Suppressor macrophage treated with lipopolysaccharide for 4 hours (primary cell): ENCODE results near the gene IQCC.
A peak's percentile ranks its signal among the peaks of the same experiment; 100 is the strongest.
"Not testable (repeated sequence)": the region's sequence is repeated elsewhere in the genome, so short reads cannot be mapped to it uniquely, and the experiment has no call there.

Experiments used
- DNase-seq: peaks from one replicate; pipeline ENCODE4 v3.0.0-alpha.2; 2020

IQCC gene

DNA sequence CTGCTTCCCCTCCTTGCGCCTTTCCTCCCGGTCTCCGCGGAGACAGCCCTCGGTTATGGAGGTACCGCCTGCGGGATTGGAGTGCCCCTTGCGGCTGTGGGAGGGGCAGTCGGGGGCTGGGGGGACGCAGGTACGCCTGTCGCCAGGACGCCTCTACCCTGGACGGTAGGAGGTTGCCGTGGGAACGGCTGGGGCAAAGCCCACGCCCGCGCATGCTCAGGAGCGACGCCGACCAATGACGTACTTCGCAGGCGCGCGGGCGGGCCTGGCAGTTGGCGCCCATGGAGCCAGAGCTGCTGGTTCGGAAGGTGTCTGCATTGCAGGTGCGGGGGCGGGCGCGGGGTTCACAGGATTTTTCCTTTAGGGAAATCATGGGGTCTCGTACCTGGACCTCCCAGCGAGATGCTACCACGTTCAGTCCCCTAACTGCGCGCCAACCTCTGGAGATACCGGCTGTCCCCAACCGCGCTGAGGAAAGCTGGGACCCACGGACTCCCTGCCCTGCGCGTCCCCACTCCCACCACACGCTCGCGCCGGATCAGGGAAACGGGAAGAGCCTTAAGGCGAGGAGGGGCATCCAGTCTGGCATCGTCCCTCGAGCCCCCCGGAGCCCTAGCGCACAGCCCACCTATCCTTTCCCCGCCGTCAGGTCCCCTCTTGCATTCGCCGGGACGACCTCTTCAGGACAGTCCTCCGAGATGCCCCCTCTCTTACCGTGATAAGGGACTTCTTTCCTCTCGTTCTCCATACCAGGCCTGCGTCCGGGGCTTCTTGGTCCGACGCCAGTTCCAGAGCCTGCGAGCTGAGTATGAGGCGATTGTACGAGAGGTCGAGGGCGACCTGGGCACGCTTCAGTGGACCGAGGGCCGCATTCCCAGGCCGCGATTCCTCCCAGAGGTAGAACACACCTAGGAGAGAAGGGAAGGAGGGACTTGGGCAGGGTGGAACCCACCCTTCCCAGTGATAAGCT lies at the start of gene IQCC:
Gene IQCC (plus strand): TSS at position 271 of the 970 bp plus-strand sequence. CDS start 11 bp downstream, at position 282.
- peak; percentile 86 for DNase-seq

DNA sequence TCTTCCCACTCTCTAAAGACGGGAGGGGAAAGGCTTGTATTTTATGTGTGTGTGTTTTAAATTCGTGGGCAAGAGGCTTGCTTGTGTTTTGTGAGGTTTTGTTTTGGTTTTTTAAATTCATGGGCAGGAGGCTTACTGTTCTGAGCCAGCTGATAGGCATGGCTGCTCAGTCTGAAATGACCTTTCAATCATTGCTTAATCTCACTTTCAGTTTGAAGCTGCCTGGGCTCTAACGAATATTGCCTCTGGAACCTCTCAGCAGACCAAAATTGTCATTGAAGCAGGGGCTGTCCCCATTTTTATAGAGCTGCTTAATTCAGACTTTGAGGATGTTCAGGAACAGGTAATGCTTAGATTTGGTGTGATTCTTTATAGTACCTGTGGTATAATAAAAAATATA lies 46.3 kb upstream of the IQCC start:
- DNase-seq, result no peak

DNA sequence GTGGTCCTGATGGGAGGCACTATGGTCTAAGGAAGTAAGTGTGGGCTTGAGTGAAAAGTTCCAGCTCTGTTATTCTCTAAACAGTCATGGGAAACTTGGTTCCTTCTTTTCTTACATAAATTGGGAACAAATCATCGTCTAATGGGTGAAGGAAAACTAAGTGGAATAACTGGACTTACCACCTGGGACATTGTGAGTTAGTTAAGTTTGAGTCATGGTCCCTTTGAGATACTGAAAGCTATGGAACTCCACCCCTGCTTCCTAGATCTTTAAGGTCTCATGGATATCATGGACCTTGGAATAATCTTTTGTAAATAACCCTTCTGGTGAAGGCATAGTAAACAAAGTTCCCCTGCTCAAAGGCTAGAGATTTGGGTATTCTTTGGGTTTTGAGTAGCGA lies 42.1 kb upstream of the IQCC start:
- DNase-seq, result no peak

DNA sequence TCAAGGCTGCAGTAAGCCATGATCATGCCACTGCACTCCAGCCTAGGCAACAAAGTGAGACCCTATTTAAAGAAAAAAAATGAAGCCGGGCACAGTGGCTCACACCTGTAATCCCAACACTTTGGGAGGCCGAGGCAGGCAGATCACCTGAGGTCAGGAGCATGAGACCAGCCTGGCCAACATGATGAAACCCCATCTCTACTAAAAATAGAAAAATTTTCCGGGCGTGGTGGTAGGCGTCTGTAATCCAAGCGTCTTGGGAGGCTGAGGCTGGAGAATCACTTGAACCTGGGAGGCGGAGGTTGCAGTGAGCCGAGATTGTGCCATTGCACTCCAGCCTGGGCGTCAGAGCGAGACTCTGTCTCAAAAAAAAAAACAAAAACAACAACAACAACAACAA lies 39.8 kb upstream of the IQCC start:
- DNase-seq, result not testable (repeated sequence)

DNA sequence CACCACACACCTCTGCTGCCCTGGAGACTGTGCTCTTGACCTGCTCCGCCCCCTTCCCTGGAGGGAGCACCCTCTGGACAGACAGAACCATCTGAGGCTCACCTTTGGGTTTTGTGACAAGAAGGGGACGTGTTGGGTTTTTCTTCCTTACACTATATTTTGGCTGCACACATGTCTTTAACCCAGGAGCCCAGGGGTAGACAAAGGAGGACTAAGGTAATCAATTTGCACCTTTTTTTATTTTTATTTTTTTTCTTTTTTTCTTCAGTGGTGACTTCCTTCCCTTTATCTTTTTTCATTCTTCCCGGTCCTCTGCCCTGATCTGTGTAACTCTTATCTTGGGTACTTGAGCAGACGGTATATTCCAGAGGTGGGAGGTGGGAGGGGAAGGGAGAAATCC lies 34.5 kb upstream of the IQCC start:
- no peak for DNase-seq

DNA sequence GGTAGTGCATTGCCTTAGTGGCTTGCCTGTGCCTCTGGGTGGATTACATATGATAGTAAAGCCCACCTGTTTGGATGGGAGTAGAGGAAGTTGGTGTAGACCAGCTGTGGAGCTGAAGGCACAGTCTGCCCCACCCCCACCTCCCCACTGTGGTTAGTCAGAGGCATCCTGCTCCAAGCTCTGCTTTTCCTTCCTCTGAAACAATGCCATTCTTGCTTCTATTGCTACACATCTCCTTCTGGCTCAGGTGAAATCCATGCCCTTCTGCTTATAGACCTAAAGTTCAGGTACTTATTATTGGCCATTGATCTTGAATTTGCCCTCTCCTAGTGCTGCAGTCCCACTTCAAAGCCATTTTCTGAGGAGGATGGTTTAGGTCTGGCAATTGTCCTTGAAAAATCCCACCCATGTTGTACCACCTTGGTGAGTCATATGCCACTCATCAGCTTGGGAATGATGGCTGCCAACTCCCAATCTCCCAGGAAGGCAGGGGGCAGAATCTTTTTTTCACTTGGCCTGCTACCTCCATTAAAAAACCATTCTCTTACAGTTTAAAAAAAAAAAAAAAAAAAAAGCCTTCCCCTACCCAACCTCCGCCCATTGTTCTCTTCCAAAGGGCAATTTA lies 32.7 kb upstream of the IQCC start:
- DNase-seq, result no peak

DNA sequence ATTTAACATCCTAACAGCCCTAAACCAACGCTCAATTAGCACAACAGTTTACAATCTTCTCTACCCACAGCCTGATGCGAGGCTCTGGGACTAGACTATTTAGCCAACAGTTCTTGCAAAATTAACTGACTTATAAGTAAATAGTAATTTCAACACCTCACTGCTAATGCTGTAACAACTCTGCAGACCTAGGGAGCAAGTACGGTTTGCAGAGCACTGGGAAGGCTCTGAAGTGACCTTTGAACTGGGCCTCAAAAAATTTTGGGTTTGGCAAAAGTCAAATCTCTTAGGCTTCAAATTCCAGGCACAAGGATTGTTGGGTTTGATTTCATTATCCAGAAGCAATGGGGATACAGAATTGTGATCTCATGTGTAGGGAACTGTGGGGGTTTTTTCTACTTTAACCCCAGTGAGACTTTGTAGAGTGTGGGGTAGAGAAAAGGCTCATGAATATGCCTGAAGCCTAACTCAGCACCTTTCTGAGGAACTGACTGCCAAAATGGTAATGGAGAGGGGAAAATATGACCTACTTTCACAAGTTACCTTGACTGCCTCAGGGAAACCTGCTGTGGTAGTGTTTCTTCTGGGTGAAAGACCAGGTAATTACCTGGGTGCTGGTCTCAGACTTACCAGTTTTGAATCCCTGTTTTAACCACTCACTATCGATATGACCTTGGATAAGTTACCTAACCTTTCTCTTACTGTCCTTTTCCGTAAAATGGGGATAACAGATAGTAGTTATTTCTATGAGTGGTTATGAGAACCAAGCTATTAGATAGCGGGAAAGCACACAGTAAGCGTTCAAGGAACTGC lies 26.9 kb upstream of the IQCC start:
- DNase-seq, result peak; percentile 46

DNA sequence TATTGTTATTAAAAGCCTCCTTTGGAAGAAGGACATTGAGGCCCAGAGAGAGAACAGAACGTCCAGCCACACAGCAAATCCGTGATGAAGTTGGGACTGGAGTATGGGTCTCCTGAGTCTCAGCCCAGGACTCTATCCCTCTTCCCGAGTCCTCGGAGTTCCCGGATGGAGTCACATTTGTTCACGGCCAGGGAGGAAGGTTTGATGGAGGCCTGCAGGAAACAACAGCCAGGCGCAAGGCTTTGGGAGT lies 26.4 kb upstream of the IQCC start:
- DNase-seq, result no peak

DNA sequence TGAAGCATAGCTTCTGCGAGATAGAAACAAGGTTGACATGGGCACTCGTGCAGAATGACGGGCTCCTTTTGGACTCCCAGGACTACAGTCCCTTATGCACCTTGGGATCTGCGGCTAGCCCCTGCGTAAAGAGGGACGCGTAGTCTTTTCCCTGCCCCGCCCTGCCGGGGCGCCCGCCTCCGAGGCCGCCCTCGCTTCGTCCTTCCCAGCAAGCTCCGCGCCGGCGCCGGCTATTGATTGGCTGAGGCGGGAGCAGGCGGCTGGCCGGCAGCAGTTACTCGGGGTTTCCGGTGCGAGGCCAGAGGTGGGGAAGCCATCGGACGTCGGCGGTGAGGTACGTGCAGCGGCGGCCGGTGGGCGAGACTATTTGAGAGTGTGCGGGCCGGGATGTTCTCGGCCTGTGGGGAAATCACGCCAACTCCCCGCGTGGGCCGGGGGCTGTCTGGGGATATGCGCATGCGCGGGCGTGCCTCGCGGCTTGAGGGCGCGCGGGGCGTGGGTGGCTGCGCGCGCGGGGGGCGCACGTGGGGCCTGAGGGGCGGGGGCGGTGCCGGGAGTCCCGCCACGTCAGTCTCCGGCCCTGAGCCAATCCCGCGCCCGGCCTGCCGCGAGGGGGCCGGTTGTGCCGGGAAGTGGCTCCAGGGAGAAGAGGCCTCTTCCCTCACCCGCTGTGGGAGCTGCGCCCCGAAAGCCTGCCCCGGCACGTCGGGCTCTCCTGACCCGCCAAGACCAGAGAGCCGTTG lies 25.9 kb upstream of the IQCC start, which contains the start of gene TXLNA:
Gene TXLNA (plus strand): TSS at position 233 of the 743 bp plus-strand sequence. CDS start 671 bp downstream, outside the sequence.
- DNase-seq, result peak; percentile 96

DNA sequence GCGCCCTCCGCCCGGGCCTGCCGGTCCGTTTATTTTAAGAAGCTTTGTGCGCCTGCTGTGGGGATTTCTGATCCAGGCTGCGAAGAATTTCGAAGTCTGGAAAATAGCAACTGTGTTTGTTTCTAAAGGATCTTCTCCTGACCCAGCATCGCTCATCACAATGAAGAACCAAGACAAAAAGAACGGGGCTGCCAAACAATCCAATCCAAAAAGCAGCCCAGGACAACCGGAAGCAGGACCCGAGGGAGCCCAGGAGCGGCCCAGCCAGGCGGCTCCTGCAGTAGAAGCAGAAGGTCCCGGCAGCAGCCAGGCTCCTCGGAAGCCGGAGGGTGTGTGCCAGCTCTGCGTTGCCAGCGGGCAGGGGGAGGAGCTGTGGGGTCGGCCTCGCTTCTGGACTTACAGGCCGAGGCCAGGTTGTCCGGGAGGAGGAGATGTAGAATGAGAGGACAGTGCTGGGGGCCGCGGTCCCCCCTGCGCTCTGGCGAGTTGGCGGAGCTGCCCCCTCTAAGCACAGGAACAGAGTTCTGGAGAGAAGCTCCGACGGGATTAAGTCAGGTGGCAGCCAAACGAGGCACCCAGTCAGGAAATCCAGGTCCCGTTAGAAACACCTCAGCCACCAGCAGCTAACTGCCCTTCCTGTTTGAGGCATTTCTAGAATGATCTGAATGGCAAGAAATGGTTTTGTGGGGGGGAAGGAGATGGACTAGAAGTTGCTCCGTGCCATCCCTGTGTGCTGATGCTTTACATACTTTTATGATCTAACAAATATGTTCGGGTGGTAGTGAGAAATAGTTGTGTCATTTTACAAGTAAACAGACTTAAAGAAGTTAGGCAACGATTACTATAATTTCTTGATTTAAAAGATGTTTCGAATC lies 25.0 kb upstream of the IQCC start:
- DNase-seq, result peak; percentile 53

DNA sequence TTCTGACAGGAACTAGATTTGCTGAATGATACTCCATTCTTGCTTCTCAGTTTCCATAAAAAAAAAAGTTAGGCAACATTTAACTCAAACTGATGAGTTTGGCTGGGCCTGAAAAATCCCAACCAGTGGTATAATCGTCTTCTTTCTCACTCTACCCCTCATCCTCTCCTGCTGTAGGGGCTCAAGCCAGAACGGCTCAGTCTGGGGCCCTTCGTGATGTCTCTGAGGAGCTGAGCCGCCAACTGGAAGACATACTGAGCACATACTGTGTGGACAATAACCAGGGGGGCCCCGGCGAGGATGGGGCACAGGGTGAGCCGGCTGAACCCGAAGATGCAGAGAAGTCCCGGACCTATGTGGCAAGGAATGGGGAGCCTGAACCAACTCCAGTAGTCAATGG lies 24.4 kb upstream of the IQCC start:
- DNase-seq, result no peak

DNA sequence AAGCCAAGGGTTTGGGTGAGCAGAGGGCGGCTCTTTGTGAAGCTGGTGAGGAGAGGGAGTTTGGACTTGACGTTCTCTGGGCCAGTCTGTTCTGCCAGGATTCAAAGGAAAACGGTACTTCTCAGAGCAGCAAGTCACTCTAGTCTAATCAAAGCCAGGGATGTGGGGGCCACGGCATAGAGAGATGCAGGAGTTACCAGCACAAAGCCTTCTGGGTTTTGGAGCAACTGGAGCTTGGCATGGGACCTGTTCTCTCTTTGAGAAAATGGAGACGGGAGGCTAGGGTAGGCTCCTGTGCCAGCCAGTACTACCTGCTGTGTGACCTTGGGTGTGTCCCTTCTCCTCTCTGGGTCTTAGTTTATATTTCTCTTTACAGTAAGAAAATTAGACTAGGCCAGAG lies 23.9 kb upstream of the IQCC start:
- no peak for DNase-seq

DNA sequence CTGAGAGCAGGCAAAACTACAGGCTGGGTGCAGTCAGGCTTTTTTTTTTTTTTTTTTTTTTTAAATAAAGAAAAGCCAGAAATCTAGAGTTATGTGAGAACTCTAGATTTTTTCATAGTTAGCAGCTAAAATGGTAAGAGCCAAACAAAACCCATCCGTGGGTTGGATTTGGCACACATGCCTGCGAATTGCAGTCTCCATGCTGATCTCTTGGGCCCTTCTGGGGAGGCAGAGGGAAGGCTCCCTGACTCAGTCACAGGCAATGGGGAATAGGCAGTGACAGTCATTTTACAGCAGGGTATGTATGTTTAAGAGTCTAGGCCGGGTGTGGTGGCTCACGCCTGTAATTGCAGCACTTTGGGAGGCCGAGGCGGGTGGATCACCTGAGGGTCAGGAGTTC lies 23.4 kb upstream of the IQCC start:
- no peak for DNase-seq

DNA sequence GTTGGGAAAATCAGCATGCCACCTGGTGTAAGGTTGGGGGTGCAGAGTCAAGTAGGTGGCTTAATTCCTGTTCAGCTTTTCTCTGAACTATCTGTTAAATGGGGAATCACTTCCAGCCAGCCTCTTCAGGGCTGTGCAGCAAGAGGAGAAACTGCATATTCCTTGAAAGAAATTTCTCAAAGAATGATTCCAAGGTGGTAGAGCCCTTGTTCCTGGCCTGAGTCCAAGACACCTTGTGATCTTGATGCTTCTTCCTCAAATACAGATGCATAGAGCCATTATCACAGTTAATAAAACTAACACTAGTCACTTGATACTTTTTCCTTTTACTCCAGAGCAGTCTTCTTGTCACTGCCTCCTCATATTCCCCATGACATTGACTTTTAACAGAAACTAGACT lies 20.8 kb upstream of the IQCC start:
- DNase-seq, result no peak

DNA sequence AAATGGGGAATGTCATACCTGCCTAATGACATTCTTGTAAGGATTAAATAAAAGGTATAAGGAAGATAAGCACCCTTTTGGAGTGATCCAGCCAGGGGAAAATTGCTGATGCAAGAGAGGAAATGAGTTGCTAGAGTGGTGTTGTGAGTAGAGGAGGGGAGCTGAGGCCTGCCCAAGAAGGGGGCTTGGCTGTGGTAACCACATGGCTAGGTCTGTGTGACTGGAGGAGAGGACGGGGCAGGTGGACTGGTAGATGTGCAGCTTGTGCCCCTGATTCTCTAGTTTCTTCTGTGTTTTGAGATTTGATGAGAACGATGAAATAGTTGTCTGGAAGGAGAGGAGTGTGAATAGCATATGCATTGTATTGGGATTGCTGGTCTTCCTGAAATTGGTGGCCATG lies 19.4 kb upstream of the IQCC start:
- no peak for DNase-seq

DNA sequence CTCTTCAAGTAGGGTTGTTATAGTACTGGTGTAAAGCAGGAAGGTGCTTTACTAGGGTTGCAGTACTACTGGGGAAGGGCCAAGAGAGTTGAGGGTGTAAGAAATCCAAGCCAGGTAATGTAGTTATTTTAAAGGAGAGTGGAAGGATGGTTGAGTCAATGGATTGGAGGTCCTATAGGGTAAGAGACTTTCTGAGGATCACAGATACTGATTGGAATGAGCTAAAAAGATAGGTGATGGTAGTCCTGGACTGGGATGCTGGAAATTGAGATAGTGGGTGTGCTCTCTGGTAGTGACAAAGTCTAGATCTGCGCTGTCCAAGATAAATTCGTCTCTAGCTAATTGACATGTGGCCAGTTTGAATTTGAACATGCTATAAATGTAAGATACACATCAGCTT lies 19.0 kb upstream of the IQCC start:
- no peak for DNase-seq

DNA sequence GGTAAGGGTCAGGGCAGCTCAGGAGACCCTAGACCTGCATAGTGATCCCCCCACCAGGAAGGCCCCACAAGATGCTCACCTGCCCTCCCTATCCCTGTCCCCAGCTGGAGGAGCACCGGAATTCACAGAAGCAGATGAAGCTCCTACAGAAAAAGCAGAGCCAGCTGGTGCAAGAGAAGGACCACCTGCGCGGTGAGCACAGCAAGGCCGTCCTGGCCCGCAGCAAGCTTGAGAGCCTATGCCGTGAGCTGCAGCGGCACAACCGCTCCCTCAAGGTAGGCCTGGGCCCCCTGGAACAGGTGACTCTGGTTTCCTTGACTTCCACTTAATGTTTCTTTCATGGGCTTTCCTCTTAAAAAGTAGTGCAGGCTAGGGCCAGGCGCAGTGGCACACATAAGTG lies 17.6 kb upstream of the IQCC start:
- no peak for DNase-seq

DNA sequence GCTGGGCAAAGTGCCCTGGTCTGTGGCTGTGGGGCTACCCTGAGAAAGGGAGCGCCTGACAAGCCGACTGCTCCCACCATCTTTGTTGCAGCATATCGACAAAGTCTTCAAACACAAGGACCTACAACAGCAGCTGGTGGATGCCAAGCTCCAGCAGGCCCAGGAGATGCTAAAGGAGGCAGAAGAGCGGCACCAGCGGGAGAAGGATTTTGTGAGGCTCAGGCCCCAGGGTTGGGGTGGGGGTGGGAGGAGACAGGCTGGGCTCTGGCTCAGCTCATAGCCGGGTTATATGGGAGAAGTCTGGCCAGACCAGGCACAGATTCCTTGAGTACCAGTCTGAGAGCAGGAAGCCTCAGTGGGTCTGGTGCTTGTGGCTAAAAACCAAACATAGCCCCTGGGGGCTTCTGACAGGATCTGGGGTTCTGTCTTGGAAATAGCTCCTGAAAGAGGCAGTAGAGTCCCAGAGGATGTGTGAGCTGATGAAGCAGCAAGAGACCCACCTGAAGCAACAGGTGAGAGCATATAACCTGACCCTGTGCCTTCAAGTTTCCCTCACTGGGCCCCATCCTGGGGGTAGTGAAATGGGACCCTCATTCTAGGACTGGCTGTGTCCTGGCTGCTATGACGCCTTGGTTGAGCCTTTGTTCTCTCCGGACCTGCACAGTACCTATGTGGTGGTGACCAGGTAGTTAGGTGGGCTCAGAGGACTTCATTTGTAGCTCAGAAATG lies 13.1 kb upstream of the IQCC start:
- DNase-seq, result no peak

DNA sequence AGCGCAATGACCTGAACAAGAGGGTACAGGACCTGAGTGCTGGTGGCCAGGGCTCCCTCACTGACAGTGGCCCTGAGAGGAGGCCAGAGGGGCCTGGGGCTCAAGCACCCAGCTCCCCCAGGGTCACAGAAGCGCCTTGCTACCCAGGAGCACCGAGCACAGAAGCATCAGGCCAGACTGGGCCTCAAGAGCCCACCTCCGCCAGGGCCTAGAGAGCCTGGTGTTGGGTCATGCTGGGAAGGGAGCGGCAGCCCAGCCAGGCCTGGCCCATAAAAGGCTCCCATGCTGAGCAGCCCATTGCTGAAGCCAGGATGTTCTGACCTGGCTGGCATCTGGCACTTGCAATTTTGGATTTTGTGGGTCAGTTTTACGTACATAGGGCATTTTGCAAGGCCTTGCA lies 10.5 kb upstream of the IQCC start:
- DNase-seq, result no peak

DNA sequence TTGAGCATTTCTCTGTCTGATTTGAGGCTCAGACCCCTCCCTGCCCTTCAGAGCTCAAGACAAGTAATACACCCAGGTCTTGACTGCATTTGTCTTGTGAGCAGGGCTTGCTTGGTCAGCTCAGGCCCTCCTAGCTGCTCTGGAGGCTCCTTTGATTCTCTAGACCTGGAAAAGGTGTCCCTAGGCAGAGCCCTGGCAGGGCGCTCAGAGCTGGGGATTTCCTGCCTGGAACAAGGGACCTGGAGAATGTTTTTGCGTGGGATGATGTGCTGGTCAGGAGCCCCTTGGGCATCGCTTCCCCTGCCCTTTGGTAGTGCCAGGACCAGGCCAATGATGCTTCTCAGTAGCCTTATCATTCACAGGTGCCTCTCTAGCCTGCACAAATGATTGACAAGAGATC lies 9.9 kb upstream of the IQCC start:
- no peak for DNase-seq
